Body of pancreas (tissue), 4 donors: ENCODE results near the gene GEMIN4.

Experiments used
- POLR2A ChIP-seq, 3 donors: fragments of 450-650 bp; IDR thresholded peaks; one replicate each; pipeline ENCODE4 v1.6.1; 2016; ENCODE audit warnings: antibody characterized with exemption in 3 of 3, mild to moderate bottlenecking in 2 of 3
- TF ChIP-seq, protein P1 (sequence below), 7 experiments: fragments of 450-650 bp in 4 of 7; fragments of 200-600 bp in 3 of 7; sonication (generic) in 3 of 7; IDR thresholded peaks; one replicate each; pipeline ENCODE4 v1.5.1; 2016 to 2019; ENCODE audit warnings: antibody characterized with exemption in 7 of 7

DNA sequence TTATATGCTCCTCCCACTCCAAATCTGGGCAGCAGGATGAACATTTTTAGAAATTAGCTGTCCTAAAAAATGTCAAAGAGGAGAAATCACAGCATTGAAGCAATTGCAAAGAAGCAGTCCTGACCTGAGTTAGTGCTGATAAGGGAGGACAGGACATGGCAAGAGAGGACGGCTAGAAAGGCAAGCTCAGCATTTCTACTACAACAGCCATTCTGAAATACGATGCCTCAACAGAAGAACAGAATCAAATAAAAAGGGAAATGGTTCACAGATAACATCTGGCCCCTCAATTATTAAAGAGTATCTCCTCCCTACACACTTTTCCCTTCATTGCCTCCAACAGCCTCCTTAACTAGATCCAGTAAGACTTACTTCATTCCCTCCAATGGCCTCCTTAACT is 55.7 kb downstream of the GEMIN4 start:
- TF ChIP-seq, protein P1, sequence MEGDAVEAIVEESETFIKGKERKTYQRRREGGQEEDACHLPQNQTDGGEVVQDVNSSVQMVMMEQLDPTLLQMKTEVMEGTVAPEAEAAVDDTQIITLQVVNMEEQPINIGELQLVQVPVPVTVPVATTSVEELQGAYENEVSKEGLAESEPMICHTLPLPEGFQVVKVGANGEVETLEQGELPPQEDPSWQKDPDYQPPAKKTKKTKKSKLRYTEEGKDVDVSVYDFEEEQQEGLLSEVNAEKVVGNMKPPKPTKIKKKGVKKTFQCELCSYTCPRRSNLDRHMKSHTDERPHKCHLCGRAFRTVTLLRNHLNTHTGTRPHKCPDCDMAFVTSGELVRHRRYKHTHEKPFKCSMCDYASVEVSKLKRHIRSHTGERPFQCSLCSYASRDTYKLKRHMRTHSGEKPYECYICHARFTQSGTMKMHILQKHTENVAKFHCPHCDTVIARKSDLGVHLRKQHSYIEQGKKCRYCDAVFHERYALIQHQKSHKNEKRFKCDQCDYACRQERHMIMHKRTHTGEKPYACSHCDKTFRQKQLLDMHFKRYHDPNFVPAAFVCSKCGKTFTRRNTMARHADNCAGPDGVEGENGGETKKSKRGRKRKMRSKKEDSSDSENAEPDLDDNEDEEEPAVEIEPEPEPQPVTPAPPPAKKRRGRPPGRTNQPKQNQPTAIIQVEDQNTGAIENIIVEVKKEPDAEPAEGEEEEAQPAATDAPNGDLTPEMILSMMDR (IDR thresholded peaks at IDR 0.05), result no peak
- no peak for TF ChIP-seq POLR2A (IDR thresholded peaks at IDR 0.05)
